GM12801 (cell line): Measurements from ENCODE around the gene PIK3CB.

Experiments used
- TF ChIP-seq, protein P1 (sequence below): IDR thresholded peaks from one replicate; pipeline ENCODE4 v1.5.1; 2011; ENCODE audit warnings: control low read depth; ENCODE audit not compliant: insufficient read length; ENCODE audit errors: extremely low read depth

PIK3CB gene

DNA sequence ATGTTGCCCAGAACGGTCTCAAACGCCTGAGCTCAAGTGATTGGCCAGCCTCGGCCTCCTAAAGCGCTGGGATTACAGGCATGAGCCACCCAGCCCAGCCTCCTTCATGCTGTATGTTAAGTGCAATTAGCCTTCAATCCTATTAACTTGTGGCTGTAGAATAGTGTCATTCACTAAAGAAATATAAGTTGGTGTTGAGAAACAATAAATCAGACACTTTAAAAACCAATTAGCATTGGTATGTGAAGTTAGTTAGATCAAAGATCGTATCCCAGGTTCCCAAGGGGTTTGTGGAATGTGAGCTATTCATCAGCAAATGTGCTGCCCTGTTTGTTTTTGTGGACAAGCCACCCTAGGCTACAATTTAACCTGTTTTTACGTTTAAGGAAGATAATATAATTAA lies 11.0 kb upstream of the PIK3CB start:
- TF ChIP-seq, protein P1, sequence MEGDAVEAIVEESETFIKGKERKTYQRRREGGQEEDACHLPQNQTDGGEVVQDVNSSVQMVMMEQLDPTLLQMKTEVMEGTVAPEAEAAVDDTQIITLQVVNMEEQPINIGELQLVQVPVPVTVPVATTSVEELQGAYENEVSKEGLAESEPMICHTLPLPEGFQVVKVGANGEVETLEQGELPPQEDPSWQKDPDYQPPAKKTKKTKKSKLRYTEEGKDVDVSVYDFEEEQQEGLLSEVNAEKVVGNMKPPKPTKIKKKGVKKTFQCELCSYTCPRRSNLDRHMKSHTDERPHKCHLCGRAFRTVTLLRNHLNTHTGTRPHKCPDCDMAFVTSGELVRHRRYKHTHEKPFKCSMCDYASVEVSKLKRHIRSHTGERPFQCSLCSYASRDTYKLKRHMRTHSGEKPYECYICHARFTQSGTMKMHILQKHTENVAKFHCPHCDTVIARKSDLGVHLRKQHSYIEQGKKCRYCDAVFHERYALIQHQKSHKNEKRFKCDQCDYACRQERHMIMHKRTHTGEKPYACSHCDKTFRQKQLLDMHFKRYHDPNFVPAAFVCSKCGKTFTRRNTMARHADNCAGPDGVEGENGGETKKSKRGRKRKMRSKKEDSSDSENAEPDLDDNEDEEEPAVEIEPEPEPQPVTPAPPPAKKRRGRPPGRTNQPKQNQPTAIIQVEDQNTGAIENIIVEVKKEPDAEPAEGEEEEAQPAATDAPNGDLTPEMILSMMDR, result no peak

DNA sequence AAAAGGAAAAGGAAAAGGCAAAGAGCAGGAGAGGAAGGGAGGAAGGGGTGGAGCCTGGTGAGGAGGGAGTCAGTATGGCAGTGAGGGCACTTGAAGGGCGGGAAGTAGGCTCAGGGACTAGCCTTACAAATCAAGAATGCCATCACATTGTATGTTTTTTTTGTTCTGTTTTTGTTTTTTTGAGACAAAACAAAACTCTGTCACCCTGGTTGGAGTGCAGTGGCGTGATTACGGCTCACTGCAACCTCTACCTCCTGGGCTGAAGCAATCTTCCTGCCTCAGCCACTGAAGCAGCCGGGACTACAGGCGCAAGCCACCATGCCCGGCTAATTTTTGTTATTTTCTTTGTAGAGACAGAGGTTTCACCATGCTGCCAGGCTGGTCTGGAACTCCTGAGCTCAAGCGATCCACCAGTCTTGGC lies 10.5 kb upstream of the PIK3CB start:
- TF ChIP-seq, protein P1, result no peak

DNA sequence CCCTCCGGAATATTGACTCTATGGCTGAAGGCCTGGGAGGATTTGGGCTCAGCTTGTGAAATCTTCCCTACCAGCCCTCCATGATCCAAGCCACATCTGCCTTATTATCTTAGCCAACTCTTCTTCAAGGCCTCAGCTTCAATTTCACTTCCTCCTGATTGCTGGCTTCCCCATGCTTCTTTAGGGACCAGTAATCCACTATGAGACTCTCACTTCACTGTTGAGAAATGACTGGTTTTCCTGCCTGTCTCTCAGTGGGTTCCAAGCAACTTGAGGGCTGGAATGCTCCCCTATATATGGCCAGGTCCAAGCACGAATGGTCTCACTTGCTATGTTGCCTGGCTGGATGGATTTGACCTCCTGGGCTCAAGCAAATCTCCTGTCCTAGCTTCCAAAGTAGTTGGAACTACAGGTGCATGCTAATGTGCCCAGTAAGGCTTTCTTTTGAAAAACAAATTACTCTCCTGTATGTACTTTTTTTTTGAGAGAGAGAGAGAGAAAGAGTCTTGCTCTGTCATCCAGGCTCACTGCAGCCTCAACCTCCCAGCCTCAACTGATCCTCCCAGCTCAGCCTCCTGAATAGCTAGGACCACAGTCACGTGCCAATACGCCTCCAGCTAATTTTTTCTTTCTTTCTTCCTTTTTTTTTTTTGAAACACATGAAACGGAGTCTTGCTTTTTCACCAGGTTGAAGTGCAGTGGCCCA lies 7.9 kb upstream of the PIK3CB start:
- TF ChIP-seq, protein P1, result no peak

DNA sequence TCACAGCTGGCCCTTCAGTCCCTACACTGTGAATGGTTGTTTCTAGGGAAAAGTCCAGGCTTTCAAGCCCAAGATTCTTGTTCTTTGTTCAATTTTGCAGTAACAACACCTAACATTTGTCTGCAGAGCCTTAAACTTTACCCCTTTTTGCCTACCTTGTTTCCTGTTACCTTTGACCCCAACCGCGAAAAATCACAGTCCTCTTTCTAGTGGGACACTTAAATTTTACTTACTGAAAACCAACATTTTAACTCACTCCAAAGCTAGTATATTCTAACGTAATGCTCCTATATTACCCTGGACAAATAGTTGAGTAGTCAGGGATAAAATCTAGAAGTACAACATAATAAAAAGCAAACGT lies 649 bp upstream of the PIK3CB start:
- TF ChIP-seq, protein P1, result no peak

DNA sequence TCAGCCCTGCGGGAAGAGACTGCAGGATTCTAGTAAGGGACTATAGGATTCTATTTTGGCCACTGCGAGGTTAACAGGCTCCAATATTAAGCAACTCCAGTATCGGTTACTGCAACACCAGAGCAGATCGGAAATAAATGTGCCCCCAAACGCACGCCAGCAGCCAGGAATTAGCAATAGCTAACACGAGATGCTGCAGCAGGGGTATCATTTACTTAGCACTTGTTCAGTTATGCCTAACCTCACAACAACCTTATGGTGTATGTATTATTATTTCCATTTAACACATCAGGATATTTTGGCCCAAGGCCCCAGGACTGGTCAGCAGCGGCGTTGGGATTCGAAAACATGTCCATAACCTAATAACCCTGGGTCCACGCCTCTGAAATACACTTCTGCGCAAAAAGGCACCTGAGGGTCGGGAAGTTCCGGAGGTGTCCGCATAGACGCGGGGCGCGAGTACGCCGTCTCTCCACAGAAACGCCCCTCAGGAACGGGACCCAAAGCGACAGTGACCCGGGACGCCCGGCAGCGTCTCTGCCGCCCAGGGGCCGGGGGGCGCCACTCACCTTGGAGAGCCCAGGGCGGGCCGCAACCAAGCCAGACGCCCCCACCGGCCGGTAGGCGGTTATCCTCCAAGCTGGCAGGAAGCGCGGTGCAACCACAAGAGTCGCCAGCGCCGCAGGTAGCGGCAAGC lies 681 bp downstream of the PIK3CB start:
- TF ChIP-seq, protein P1, result no peak

DNA sequence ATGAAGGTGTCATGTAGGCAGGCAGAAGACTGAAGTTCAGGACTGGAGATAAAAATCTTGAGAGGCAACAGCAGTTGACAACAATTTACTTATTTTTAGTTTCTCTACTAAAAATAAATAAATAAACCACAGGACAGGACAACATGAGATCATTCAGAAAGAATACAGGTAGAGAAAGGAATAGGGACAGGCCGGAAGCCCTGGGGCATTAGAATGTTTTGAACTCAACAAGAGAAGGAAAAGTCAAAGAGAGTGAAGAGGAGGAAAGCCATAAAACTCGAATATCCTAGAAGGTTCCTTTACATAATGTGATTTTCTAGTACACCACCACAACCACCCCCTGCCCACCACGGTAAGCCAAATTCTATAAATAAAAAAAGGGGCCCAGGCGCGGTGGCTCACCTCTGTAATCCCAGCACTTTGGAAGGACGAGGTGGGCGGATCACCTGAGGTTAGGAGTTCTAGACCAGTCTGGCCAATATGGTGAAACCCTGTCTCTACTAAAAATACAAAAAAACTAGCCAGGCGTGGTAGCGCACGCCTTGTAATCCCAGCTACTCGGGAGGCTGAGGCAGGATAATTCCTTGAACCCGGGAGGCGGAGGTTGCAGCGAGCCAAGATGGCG lies 4.7 kb downstream of the PIK3CB start:
- TF ChIP-seq, protein P1, result no peak

DNA sequence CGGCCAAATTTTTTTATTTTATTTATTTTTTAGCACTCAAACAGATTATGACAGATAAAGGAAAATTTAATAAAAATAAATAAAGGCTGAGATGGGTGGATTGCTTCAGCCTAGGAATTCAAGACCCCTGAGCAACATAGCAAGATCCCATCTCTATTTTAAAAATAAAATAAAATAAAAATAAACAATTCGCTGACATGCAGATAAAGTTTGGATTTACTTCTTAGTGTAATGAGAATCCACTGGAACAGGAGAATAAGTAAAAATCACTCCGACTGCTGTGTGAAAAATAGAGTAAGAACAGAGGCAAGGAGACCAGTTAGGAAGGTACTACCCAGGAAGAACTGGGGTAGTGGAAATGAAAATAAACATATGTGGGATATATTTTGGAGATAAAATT lies 5.6 kb downstream of the PIK3CB start:
- TF ChIP-seq, protein P1, result no peak
